NB4 (cell line): Measurements from ENCODE around the gene AFF1.
"Not testable (repeated sequence)": the region's sequence is repeated elsewhere in the genome, so short reads cannot be mapped to it uniquely, and the experiment has no call there.

ENCODE experiments used
- DNase-seq: peaks from one replicate; pipeline ENCODE4 v3.0.0; 2010; ENCODE audit warnings: low read depth
- H3K4me3 ChIP-seq: one replicate; pipeline ENCODE4 v1.5.1; 2011; ENCODE audit warnings: mild to moderate bottlenecking, low read depth, low read length, moderate library complexity
- MAX ChIP-seq: IDR thresholded peaks from 2 replicates; pipeline ENCODE4 v1.6.1; 2011; ENCODE audit warnings: low read depth, low read length
- MYC ChIP-seq: IDR thresholded peaks from 2 replicates; pipeline ENCODE4 v1.6.1; 2011; ENCODE audit warnings: low read depth, low read length
- POLR2A ChIP-seq: IDR thresholded peaks from 2 replicates; pipeline ENCODE4 v1.6.1; 2011; ENCODE audit warnings: mild to moderate bottlenecking; ENCODE audit not compliant: insufficient read length; ENCODE audit errors: extremely low read depth
- TF ChIP-seq, protein P1 (sequence below): IDR thresholded peaks from one replicate; pipeline ENCODE4 v1.5.1; 2012; ENCODE audit warnings: low read depth, low read length

AFF1 gene

GRCh38 chr4:86993909-86994681, 59.3 kb downstream of the AFF1 start:
- no peak overlapping the region for H3K4me3 ChIP-seq
- DNase-seq, result no peak
- TF ChIP-seq POLR2A (no peak), MAX (no peak), MYC (no peak)
- TF ChIP-seq, protein P1, sequence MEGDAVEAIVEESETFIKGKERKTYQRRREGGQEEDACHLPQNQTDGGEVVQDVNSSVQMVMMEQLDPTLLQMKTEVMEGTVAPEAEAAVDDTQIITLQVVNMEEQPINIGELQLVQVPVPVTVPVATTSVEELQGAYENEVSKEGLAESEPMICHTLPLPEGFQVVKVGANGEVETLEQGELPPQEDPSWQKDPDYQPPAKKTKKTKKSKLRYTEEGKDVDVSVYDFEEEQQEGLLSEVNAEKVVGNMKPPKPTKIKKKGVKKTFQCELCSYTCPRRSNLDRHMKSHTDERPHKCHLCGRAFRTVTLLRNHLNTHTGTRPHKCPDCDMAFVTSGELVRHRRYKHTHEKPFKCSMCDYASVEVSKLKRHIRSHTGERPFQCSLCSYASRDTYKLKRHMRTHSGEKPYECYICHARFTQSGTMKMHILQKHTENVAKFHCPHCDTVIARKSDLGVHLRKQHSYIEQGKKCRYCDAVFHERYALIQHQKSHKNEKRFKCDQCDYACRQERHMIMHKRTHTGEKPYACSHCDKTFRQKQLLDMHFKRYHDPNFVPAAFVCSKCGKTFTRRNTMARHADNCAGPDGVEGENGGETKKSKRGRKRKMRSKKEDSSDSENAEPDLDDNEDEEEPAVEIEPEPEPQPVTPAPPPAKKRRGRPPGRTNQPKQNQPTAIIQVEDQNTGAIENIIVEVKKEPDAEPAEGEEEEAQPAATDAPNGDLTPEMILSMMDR, result no peak

DNA sequence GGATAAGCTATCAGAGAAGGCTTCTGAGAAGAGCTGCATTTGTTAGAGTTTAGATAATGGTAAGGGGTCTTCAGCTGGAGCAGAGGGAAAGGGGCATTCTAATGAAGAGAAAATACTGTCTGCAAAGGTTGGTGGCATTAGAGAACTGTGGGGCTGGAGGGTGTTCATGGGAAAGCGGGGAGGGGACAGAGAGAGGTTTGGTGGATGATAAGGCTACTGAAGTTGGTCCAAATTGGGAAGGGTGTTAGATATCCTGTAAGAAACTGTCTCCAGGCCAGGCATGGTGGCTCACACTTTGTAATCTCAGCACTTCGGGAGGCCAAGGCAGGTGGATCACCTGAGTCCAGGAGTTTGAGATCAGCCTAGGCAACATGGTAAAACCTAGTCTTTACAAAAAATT, 59.9 kb downstream of the AFF1 start:
- DNase-seq, result no peak
- TF ChIP-seq MYC (no peak), MAX (no peak)
- H3K4me3 ChIP-seq, result no peak overlapping the region

- DNase-seq, H3K4me3 ChIP-seq: not testable (repeated sequence)
These were observed 61.7 kb downstream of the AFF1 start for GRCh38 chr4:86996510-86996909.

- H3K4me3 ChIP-seq, result no peak overlapping the region
- TF ChIP-seq MAX (no peak), POLR2A (no peak), MYC (no peak)
- TF ChIP-seq, protein P1, result no peak
- no peak for DNase-seq
These were observed 64.4 kb downstream of the AFF1 start for GRCh38 chr4:86999136-86999643.

DNA sequence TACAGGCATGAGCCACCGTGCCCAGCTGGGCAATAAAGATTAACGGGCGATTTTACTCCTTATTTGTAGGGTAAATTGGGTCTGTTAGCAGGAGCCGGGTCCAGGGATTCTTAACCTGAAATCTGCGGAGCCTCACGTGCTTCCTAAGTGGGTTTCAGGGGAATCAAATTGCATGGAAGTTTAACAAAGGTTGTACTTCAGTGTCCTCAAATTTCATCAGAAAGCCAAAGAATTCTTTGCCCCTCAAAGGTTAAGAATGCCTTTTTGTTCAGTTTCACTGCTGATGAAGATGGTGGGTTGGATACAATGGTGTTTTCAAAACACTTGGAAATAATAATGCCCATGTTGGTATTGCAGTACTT, 67.9 kb downstream of the AFF1 start:
- TF ChIP-seq POLR2A, result no peak
- TF ChIP-seq MYC, result no peak
- TF ChIP-seq MAX, result no peak
- TF ChIP-seq, protein P1, result no peak
- no peak for DNase-seq
- no peak overlapping the region for H3K4me3 ChIP-seq

- DNase-seq, result no peak
- TF ChIP-seq, protein P1, result no peak
- TF ChIP-seq MYC (no peak), POLR2A (no peak), MAX (no peak)
- H3K4me3 ChIP-seq, result no peak overlapping the region
These were observed 68.5 kb downstream of the AFF1 start for GRCh38 chr4:87003266-87003665.

GRCh38 chr4:87005369-87005689, 70.5 kb downstream of the AFF1 start:
- DNase-seq, result peak; percentile 51
- TF ChIP-seq MAX, result no peak
- TF ChIP-seq, protein P1, result no peak
- TF ChIP-seq MYC, result no peak
- TF ChIP-seq POLR2A, result no peak
- H3K4me3 ChIP-seq, result peak overlapping the region; percentile 91
